Middle frontal gyrus (tissue), 1 donor: ENCODE data around the gene RIPOR2.
"Not testable (repeated sequence)": the region's sequence is repeated elsewhere in the genome, so short reads cannot be mapped to it uniquely, and the experiment has no call there.

ENCODE experiments used
- DNase-seq: peaks from one replicate; pipeline ENCODE4 v3.0.0-alpha.2; 2015; ENCODE audit warnings: low spot score; ENCODE audit errors: extremely low spot score

RIPOR2 gene

GRCh38 chr6:24926647-24927046 lies 9.1 kb downstream of the RIPOR2 start:
- not testable (repeated sequence) for DNase-seq

- no peak for DNase-seq
Measured at GRCh38 chr6:24926192-24926591, 9.6 kb downstream of the RIPOR2 start.

GRCh38 chr6:24925661-24926060 lies 10.1 kb downstream of the RIPOR2 start:
- DNase-seq = no peak

- DNase-seq = no peak
Measured at GRCh38 chr6:24924580-24925356, 11.0 kb downstream of the RIPOR2 start.

GRCh38 chr6:24923885-24924401 lies 11.8 kb downstream of the RIPOR2 start:
- DNase-seq = no peak

GRCh38 chr6:24922814-24923213 lies 12.9 kb downstream of the RIPOR2 start:
- no peak for DNase-seq

GRCh38 chr6:24922170-24922569 lies 13.6 kb downstream of the RIPOR2 start:
- DNase-seq = no peak

- no peak for DNase-seq
Measured at GRCh38 chr6:24920136-24920535, 15.6 kb downstream of the RIPOR2 start.

- no peak for DNase-seq
Measured at GRCh38 chr6:24919056-24919892, 16.5 kb downstream of the RIPOR2 start.

GRCh38 chr6:24918641-24919055 lies 17.1 kb downstream of the RIPOR2 start:
- DNase-seq = no peak

- DNase-seq = no peak
Measured at GRCh38 chr6:24916496-24916895, 19.3 kb downstream of the RIPOR2 start.

- no peak for DNase-seq
Measured at GRCh38 chr6:24915641-24916040, 20.1 kb downstream of the RIPOR2 start.

- DNase-seq = not testable (repeated sequence)
Measured at GRCh38 chr6:24914082-24914481, 21.7 kb downstream of the RIPOR2 start.

GRCh38 chr6:24911796-24912382 lies 23.9 kb downstream of the RIPOR2 start:
- no peak for DNase-seq

GRCh38 chr6:24910961-24911725 lies 24.6 kb downstream of the RIPOR2 start:
- DNase-seq = no peak

GRCh38 chr6:24910331-24910960 lies 25.3 kb downstream of the RIPOR2 start:
- no peak for DNase-seq

GRCh38 chr6:24909241-24910216 lies 26.2 kb downstream of the RIPOR2 start:
- no peak for DNase-seq

- DNase-seq = no peak
Measured at GRCh38 chr6:24908650-24909035, 27.1 kb downstream of the RIPOR2 start.

GRCh38 chr6:24907919-24908649 lies 27.7 kb downstream of the RIPOR2 start:
- no peak for DNase-seq
